A673 (cell line): ENCODE measurements around the gene KIF22.

Experiments used
- CTCF ChIP-seq: fragments of 300-800, 200-600 bp; sonication (generic); conservative IDR thresholded peaks from 2 replicates; pipeline ENCODE4 v1.5.1; 2017; ENCODE audit warnings: low read depth, mild to moderate bottlenecking, antibody characterized with exemption, low read length, moderate library complexity, mixed read lengths
- EZH2 ChIP-seq: fragments of 200-600 bp; sonication (generic); IDR thresholded peaks from 2 replicates; pipeline ENCODE4 v1.6.1; 2017; ENCODE audit warnings: borderline replicate concordance, low read depth, mild to moderate bottlenecking, mixed read lengths, antibody characterized with exemption, low read length; ENCODE audit not compliant: poor library complexity, severe bottlenecking

GRCh38 chr16:29840240-29840639, 49.7 kb downstream of the KIF22 start:
- TF ChIP-seq CTCF = no peak
- no peak for TF ChIP-seq EZH2
